HL-60 (cell line): ENCODE data around the gene RNF187.

Experiments used
- DNase-seq, 2 experiments: peaks; one replicate each; pipeline ENCODE4 v3.0.0-alpha.2; 2010 to 2020; ENCODE audit warnings: low read depth in 1 of 2, low spot score in 1 of 2
- H3K27ac ChIP-seq: fragments of 250-450 bp; sonication (Bioruptor Pico); replicated peaks from 2 replicates; pipeline ENCODE4 v1.5.1; 2020; ENCODE audit warnings: mild to moderate bottlenecking, moderate library complexity
- H3K27me3 ChIP-seq: fragments of 250-450 bp; sonication (Bioruptor Pico); 2 replicates; pipeline ENCODE4 v1.5.1; 2021; ENCODE audit warnings: mild to moderate bottlenecking, moderate library complexity; ENCODE audit not compliant: insufficient read depth, poor library complexity, severe bottlenecking
- H3K4me3 ChIP-seq: replicated peaks from 2 replicates; pipeline ENCODE4 v1.5.1; 2011; ENCODE audit warnings: mild to moderate bottlenecking, control low read depth, low read length; ENCODE audit not compliant: insufficient read depth
- GABPA ChIP-seq: IDR thresholded peaks from 2 replicates; pipeline ENCODE4 v1.6.1; 2012; ENCODE audit warnings: low read depth
- POLR2AphosphoS5 ChIP-seq: IDR thresholded peaks from 2 replicates; pipeline ENCODE4 v1.6.1; 2012; ENCODE audit warnings: low read depth
- SPI1 ChIP-seq: IDR thresholded peaks from 2 replicates; pipeline ENCODE4 v1.6.1; 2012; ENCODE audit warnings: low read depth, mild to moderate bottlenecking, borderline replicate concordance
- TF ChIP-seq, protein P1 (sequence below): IDR thresholded peaks from one replicate; pipeline ENCODE4 v1.5.1; 2011; ENCODE audit warnings: low read length, control low read depth, inconsistent platforms; ENCODE audit not compliant: insufficient read depth
- TF ChIP-seq, protein P2 (sequence below): IDR thresholded peaks from 2 replicates; pipeline ENCODE4 v1.6.1; 2012; ENCODE audit warnings: low read depth; ENCODE audit not compliant: insufficient replicate concordance

Gene RNF187

DNA sequence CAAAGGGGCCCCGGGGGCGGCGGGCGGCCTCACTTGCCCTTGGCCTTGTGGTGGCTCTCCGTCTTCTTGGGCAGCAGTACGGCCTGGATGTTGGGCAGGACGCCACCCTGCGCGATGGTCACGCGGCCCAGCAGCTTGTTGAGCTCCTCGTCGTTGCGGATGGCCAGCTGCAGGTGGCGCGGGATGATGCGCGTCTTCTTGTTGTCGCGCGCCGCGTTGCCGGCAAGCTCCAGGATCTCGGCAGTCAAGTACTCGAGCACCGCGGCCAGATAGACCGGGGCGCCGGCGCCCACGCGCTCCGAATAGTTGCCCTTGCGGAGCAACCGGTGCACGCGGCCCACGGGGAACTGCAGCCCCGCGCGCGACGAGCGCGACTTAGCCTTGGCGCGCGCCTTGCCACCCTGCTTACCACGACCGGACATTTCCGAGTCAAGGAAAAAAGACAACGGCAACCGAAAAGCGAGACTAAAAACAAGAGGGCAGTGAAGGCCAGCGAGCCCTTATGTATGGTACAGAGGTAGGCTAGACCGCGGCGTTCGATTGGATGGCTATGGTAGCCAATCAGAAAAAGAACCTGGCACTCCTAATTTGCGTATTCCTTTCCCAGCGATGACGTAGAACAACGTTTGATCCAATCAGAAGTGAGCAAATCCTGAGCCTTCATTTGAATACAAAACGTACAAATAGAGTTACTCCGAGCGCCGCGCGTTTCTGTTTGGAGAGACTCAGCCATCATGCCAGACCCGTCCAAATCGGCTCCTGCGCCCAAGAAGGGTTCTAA is 29.6 kb upstream of the RNF187 start:
- peak overlapping the region; percentile 44 for H3K4me3 ChIP-seq
- TF ChIP-seq, protein P1, sequence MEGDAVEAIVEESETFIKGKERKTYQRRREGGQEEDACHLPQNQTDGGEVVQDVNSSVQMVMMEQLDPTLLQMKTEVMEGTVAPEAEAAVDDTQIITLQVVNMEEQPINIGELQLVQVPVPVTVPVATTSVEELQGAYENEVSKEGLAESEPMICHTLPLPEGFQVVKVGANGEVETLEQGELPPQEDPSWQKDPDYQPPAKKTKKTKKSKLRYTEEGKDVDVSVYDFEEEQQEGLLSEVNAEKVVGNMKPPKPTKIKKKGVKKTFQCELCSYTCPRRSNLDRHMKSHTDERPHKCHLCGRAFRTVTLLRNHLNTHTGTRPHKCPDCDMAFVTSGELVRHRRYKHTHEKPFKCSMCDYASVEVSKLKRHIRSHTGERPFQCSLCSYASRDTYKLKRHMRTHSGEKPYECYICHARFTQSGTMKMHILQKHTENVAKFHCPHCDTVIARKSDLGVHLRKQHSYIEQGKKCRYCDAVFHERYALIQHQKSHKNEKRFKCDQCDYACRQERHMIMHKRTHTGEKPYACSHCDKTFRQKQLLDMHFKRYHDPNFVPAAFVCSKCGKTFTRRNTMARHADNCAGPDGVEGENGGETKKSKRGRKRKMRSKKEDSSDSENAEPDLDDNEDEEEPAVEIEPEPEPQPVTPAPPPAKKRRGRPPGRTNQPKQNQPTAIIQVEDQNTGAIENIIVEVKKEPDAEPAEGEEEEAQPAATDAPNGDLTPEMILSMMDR = no peak
- TF ChIP-seq POLR2AphosphoS5 = peak; percentile 53
- peaks cover 34% of the 10 kb centered on the region for H3K27me3 ChIP-seq
- peak; percentile 81 to 84 for DNase-seq
- peak overlapping the region; percentile 62 for H3K27ac ChIP-seq

DNA sequence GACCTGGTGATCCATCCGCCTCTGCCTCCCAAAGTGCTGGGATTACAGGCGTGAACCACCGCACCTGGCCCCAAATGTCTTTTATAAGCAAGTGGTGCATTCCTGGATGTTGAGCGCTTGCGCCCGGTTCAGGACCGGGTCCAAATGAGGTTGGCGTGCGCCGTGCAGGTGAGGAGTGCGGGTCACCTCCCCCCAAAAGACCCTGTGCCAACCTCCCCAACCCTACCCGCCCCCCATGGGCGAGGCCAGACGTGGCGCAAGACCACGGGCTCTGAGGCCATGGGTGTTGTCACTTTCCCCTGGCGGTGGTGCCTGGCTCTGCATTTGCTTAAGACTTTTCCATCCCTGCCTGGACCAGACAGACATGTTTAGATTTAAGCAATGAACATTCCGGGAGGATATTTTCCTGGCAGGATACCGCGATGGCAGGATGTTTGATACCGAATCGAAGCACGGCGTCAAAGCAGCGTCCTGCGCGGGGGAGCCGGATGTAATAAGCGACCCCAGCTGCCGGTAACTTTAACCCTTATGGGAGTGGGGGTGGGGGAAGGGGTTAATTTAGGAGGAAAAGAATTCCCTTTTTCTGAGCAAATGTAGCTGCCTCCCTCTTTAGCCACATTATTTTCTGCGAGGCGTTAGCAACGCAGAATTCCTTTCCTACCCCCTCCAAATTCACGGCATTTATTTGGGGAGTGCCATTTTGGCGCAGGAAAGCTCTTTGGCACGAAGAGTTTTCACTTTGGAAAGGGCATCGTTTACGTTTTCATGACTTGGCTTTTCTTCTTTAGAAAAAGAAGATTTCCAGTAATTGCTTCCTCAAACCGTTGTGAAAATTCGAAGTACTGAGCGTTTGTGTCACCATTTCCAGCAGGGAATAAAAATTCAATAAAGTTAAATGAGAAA is 27.8 kb upstream of the RNF187 start:
- peaks cover 52% of the 10 kb centered on the region for H3K27me3 ChIP-seq
- TF ChIP-seq, protein P1 = peak; percentile 65
- TF ChIP-seq, protein P2, sequence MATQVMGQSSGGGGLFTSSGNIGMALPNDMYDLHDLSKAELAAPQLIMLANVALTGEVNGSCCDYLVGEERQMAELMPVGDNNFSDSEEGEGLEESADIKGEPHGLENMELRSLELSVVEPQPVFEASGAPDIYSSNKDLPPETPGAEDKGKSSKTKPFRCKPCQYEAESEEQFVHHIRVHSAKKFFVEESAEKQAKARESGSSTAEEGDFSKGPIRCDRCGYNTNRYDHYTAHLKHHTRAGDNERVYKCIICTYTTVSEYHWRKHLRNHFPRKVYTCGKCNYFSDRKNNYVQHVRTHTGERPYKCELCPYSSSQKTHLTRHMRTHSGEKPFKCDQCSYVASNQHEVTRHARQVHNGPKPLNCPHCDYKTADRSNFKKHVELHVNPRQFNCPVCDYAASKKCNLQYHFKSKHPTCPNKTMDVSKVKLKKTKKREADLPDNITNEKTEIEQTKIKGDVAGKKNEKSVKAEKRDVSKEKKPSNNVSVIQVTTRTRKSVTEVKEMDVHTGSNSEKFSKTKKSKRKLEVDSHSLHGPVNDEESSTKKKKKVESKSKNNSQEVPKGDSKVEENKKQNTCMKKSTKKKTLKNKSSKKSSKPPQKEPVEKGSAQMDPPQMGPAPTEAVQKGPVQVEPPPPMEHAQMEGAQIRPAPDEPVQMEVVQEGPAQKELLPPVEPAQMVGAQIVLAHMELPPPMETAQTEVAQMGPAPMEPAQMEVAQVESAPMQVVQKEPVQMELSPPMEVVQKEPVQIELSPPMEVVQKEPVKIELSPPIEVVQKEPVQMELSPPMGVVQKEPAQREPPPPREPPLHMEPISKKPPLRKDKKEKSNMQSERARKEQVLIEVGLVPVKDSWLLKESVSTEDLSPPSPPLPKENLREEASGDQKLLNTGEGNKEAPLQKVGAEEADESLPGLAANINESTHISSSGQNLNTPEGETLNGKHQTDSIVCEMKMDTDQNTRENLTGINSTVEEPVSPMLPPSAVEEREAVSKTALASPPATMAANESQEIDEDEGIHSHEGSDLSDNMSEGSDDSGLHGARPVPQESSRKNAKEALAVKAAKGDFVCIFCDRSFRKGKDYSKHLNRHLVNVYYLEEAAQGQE = no peak
- DNase-seq = peak in 1 of 2 experiments; percentile 49
- H3K27ac ChIP-seq = no peak overlapping the region
- H3K4me3 ChIP-seq = peak overlapping the region; percentile 44

DNA sequence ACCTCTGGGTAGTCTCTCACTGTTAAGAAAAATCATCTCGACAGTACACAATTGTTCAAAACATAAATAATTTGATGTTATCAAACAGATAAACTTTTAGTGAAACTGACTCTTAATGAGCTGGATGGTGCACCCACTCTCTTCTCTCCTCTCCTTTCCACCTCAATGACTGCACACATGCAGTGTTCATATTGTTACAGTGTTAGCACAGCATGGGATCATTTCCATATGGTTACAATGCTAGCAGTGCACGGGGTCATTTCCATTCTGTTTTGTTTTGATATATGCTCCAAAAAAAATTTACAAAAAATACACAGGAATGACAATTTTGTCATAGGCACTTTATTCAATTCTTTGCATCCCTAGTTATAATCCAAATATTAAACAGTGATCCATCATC is 26.4 kb upstream of the RNF187 start:
- peaks cover 67% of the 10 kb centered on the region for H3K27me3 ChIP-seq

DNA sequence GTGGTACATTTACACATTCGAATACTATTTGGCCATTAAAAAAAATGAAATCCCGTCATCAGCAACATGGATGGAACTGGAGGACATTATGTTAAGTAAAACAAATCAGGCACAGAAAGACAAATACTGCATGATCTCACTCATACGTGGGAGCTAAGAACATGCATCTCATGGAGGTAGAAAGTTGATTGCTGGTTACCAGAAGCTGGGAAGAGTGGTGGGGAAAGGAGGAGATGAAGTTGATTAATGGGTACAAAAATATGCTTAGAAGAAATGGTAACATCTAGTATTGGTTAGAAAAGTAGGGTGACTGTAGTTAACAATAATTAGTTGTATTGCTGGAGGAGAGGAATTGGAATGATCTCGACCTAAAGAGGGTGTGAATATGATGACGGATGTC is 24.6 kb upstream of the RNF187 start:
- H3K4me3 ChIP-seq = no peak overlapping the region
- no peak for DNase-seq
- peaks cover 60% of the 10 kb centered on the region for H3K27me3 ChIP-seq
- H3K27ac ChIP-seq = no peak overlapping the region
- no peak for TF ChIP-seq SPI1
- TF ChIP-seq, protein P2 = no peak
- TF ChIP-seq GABPA = no peak
- TF ChIP-seq, protein P1 = no peak
- no peak for TF ChIP-seq POLR2AphosphoS5

More for the DNA sequence above, 26.4 kb upstream of the RNF187 start:
- H3K4me3 ChIP-seq = no peak overlapping the region
- H3K27ac ChIP-seq = no peak overlapping the region
- DNase-seq = no peak
- no peak for TF ChIP-seq SPI1
- TF ChIP-seq, protein P1 = no peak
